GM18511 (cell line): ENCODE data around the gene XPNPEP1.
"Not testable (repeated sequence)": the region's sequence is repeated elsewhere in the genome, so short reads cannot be mapped to it uniquely, and the experiment has no call there.

Source experiments
- ATAC-seq: cut with Tn5 transposase; IDR thresholded peaks from one replicate; pipeline ENCODE4 v1.9.1; 2021; ENCODE audit warnings: mild to moderate bottlenecking, moderate library complexity; ENCODE audit not compliant: unreplicated experiment

The XPNPEP1 gene

DNA sequence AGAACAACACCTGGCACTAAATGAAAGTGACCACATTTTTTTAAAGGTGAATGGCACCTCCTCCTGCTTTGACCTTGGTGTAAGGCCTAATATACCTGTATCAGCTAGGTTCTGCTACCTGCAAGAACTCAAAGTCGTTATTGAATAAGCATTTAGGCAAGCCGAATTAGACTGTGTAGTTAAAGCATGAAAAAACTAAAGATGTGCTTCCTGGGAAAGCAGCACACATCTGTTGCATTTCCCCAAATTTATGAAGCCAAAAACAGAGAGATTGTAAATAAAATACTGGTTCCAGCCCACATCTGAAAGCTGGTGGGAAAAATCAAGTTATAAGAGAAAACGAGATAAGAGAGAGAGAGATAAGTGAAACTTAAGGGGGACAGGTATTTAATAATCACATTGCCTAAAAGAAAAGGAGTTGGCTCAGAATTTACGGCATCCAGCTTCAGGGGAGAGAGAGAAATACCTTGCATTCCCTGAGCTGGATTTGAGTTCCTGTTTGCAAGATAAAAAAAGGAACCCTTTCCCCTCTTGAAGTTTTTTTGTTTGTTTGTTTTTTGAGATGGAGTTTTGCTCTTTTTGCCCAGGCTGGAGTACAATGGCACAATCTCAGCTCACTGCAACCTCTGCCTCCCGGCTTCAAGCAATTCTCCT is 1.8 kb upstream of the XPNPEP1 start:
- no peak for ATAC-seq

DNA sequence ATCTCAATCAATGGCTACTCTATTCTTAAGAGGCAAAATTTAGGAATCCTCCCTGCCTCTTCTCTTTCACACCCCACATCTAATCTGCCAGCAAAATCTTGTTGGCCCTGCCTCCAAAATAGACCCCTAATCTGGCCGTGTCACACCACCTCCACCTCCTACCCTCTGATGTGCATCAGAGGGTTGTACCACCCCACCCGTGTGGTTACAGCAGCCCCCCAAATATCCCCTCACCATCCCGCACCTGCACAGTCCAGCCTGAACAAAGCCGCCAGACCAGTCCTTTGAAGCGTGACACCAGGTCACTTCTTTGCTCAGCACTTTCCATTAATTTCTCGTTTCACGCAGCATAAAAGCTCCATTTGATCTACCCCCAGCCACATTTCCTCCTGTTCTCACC is 776 bp upstream of the XPNPEP1 start:
- no peak for ATAC-seq

DNA sequence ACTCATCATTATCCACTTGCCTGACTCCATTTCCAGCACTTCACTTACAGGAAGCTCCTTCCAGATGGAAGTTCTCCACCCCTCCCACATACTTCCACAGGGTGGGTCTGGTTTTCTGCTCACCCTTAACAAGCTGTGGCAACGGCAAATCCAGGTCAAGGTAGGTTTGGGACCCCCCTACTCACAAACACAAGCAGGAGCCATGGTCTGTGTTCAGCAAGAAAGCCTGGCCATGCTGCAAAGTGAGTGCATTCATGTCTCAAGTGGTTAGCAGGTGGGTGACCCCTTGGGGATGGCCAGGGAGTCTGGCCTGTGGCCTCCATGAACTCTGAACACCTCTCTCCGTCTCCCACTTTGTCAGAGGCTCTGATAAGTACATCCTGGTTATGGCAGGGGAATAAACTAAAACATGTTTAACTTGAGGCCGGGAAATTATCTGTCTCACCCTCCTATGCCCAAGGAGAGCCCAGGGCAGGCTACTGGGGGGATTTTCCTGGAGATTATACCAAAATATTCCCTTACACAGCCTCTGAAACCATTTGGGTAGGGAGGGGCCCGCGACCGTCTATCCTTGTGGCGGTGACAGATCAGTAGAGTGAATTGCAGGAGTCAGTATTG is 844 bp downstream of the XPNPEP1 start:
- ATAC-seq, result no peak

DNA sequence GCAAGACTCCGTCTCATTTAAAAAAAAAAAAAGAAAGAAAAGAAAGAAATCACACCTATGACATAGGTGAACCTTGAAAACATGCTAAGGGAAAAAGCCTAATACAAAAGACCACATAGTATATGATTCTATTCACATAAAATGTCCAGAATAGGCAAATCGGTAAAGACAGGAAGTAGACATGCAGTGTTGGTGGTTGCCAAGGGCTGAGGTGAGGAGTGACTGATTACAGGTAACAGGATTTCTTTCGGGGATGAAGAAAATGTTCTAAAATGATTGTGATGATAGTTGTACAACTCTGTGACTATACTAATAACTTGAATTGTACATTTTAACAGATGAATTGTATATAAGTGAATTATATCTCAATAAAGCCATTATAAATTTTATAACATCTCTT is 3.3 kb downstream of the XPNPEP1 start:
- ATAC-seq, result no peak

DNA sequence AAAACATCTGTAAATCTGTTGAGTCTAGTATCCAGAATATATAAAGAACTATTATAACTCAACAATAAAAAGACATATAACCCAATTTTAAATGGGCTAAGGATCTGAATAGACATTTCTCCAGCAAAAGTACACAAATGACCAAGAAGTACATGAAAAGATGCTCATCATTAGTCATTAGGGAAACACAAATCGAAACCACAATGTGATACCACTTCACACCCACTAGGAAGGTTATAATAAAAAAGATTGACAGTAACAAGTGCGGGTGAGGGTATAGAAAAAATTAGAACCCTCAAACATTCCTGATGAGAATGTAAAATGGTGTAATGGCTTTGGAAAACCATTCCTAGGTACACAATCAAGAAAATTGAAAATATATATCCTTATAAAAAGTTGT is 4.1 kb downstream of the XPNPEP1 start:
- no peak for ATAC-seq

DNA sequence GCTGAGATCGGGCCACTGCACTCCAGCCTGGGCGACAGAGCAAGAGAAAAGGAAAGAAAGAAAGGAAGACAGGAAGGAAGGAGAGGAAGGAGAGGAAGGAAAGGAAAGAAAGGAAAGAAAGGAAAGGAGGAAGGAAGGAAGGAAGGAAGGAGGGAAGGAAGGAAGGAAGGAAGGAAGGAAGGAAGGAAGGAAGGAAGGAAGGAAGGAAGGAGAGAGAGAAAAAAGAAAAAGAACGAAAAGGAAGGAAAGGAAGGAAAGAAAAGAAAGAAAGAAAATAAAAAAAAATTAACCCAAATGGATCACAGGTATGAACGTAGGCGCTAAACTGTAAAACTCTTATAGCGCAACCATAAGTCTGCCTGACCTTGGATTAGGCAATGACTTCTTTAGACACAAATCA is 4.6 kb downstream of the XPNPEP1 start:
- not testable (repeated sequence) for ATAC-seq

DNA sequence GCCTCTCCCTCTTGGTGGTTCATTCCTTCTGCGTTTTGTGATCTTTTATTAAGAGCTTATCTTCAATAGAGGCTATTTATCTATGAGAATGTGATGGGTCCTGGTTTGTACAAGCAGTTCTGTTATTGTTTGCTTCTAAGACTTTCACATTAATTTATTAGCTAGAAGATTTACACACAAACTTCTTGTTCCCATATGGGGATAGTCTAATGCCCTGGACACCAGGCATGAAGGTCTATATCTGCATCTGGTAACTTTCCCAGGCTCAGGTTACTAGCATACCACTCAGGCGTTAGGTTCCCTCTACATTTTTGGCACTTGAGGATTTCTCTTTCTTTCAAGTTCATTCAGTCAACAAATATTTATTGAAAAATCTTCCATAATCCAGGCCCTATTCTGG is 7.7 kb downstream of the XPNPEP1 start:
- ATAC-seq, result no peak

DNA sequence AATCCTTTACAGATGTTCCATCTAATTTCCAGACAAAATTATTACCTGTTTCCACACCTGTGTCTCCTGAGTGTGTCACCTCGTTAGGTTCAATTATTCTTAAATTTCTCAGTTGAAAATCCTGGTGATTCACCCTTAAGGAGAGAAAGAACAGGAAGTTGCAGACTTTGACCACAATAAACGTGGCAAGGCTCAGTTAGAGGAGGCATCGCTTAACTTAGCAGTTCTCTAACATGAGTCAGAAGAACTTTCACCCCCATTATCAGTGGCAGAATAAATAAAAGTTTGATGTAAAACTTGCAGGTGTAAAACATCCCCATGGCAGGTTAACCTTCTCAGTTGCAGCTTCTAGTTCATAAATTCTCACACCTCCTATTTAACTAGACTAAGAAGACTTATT is 8.3 kb downstream of the XPNPEP1 start:
- ATAC-seq, result peak; percentile 41

DNA sequence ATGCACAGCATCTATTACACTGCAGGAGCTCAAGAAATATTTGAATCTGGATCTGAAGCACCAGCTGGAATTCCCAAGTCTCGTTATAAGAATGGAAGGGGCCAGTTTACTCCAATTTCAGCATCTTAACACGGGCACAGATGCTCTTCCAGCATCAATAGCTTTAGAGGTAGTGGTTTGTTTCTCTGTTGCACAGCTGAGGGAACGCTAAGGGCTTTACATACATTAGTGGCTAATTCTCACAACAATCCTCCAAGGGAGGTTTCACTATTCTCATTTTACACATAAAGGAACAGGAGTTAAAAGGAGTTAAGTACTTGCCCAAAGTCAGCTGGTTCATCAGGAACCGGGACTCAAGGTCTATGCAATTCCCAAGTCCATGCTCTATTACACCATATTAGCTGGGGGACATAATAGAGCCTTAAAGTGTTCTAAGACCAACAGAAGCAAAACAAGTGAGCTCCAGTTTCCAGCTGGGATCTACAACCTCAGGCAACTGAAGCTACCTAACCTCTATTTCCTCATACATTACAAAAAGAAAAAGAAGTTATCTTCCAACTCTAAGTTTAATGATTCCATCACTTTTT is 9.9 kb downstream of the XPNPEP1 start:
- no peak for ATAC-seq

DNA sequence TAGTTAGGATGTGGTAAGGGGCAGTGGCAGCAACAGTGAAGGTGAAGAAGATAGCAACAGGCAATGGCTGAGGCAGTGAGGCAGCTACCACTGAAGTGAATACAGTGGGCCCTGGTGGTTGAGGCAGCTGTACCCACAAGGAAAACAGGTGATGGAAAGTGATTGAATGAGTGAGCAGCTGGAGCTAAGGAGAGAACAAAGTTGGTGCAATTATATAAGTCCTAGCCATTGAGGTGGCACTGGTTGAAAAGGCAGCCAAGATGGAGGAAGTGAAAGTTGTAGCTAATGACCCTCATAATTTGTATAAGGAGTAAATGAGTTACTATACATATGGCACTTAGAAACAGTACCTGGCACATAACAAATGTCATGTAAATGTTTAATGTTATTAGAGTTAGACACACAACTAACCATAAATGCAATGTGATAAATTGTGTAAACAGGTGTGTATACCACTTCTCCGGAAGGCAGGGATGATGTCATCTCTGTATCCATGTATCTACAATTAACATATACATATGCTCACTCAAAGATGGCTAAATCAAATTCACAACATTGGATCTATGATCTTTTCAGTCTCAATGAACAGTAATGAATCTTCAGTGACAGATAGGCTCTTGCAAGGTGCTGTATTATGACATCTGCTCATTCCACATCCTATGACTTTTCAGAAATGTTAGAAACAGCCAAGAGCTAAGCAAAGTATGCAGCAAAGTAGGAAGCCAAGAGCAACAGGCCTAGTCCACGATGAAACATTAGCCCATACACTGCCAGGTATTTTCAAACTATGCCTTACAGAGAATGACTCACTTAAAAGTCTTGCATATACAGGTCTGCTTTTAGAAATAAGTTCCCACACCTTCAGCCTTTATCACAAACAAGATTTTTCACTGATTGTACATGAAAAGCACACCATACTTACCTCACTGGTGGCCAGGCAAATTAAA is 10.7 kb downstream of the XPNPEP1 start:
- ATAC-seq, result peak; percentile 86

DNA sequence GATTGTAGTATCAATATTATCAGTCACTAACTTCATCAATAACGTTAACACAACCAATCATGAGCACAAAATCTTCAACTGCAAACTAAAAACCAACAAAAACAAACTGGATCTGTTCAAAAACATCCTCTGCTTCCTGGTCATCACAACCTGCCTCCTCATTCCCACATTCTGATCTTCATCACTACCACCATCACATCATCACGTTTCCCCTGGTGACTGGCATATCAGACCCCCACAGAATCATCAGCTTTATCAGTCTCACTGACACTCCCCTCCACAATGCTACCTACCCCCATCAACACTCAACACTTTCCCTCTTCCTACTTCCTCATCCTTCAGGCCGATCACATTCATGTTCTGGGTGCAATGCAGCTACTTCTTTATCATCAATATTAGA is 11.4 kb downstream of the XPNPEP1 start:
- ATAC-seq, result no peak

DNA sequence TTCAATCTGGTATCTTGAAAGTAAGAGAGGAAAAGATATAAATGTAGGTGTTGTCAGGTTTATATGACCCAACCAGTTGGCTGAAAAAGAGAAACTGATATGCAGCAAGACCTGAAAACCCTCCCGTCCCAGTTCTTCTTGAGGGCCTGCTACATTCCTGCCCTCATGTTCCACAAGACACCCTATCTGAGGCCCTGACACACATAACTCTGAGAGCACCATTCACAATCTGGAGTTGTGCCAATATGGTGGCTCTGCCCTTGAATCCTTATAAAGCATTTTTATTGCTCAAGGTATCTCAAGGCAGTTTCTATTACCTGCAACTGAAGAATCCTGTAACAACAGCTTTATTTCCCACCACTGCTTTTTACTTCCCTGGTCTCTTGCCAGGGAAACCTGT is 17.0 kb downstream of the XPNPEP1 start:
- no peak for ATAC-seq

DNA sequence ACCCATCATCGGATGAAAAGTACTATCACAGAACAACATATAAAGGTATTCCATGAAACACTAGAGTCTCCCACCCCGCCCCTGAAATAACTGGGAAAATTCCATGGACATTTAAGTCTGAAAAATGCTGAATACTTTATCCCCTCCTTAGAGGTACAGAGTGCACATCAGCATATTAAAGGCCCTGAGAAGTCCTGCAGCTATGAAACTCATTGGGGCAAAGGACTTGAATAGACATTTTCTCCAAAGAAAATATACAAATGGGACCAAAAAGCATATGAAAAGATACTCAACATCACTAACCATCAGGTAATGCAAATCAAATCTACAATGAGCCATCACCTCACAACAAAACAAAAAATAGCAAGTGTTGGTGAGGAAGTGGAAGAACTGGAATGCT is 18.9 kb downstream of the XPNPEP1 start:
- no peak for ATAC-seq

DNA sequence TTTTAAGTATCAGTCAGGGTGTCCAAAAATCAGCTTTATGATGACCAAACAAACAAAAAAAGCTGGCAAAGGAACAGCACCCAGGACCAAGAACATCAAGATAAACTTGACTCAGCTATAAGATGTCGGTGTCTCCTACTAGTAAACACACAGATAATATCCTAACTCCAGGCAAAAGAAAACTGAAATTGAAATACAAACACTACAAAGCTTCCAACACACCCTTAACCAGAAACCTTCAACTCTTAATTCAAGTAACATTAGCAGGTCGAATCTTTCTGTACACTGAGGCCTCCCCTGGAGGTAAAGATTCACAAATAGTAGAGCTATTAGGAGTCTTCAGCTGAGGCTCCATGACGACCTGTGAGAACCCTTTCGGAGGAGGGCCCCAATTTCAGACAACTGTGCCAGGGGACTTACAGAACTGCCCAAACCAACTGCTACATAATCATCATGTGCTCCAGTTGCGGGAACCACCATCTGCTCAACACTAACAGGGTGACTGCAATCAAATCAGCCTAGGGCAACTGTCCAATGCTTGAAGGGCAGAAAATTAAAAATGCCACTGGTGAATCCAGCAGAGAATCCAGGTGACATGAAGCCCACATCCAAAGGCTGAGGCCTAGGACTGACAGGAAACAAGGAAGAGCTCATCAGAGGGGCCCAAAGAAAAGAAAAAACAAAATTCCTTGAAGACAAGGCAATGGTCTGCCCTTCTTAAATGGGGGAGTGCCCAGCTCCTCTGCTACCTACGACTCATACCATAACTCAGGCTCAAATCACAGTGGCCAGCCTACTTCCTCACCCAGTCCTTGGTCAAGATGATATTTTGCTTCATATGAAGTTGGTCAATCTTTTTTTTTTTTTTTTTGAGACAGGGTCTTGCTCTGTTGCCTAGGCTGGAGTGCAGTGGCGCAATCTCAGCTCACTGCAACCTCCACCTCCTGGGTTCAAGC is 20.0 kb downstream of the XPNPEP1 start:
- ATAC-seq, result peak; percentile 66

DNA sequence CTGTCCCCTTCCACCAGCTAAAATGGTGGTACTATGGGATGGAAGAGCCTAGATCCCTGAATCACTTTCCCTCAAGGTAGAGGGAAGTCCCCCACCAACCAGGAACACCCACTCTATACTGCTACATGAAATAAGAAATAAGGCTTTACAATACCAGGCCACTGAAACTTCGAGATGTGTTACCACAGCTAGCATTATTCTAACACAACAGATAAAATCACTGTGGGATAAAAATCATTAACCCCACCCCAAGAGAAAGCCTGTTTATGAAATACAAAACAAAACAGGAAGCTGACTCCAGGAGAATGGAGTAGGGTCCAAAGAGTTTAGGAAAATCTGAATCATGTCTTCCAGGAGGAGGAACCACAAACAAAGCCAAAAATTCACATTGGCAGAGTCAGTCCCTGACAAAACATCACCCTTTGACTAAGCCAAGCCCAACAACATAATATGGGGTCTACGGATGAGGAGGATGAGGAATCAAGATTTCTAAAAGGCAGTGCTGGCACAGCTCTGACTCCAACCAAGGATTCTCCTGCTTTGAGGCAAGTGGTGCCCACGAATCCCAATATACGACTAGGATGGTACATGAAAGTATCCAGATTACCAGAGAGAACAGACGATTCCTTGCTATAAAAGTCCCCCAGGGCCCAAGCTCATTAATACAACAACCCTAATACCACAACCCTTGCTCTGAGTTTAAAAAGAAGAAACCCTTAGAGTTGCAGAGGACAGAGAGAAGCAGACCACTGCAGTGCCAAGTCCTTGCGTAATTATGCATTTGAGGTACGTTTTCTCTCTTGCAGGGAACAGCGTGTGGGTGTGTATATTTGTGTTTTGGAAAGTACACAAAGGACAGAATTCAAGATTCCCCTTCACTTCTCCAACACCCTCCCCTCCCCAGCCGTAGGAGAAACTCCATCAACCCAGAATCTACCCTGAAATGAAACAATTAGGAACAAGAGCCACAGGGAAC is 23.7 kb downstream of the XPNPEP1 start:
- no peak for ATAC-seq

DNA sequence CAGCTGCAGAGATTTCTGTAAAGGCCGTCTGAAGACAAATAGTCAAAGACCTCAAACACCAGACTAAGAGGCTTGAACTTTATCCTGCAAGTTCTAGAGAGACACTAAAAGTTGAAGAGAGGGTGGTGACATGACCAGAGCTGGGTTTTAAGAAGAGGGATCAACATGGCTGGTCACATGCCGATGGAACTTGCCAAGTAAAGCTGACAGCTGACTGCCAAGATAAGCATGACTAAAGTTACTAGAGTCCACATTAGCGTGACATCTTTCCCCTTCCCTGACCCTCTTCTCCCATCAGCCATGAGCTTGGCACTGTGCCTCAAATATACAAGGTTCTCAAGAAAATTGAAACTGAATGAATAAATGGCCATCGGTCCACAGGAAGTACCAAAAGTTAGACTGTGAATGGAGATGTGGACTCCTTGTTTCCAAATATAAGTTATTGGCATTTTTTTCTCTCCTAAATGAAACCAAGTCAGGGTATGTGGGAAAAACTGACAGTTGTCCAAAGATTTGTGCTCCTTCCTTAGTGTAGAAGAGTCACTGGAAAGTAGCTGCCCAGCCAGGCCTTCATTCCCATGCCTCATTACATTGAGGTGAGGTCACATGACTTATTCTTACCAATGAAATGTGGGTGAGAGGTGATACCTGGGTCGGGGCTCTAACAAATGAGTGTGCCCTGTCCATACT is 24.5 kb downstream of the XPNPEP1 start:
- no peak for ATAC-seq

DNA sequence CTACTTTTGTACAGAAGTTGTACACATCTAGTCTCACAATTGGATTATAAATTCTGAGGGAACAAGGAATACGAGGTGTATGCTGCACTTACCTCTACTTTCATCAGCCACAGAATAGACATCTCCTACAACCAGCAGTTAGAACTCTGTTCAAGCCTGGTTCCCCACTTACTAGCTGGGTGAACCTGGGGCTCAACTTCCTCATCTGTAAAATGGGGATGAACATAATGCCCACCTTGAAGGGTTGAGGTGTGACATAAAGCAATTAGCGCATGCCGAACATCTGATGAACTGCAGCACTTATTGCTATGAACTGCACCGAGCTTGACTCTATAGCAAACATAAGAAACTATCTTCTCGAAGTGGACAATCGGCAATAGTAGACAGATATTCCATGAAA is 25.3 kb downstream of the XPNPEP1 start:
- ATAC-seq, result no peak

DNA sequence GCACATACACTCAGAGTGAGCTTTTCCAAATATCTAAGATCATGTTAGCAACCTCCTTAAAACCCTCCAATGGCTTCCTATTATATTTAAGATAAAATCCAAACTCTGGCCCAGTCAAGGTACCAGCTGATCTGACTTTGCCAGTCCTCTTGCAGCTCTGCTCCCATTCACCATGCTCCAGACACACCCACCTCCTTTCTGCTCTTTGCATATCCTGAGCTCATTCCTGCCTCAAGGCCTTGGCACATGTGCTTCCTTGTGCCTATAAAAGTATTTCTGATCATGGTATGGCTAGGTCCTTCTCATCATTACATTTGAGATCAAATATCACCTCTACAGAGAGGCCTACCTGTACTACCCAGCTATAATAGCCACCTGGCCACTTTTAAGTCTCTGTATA is 27.5 kb downstream of the XPNPEP1 start:
- no peak for ATAC-seq
